ENCODE data around the gene FAM83C.

Gene FAM83C

DNA sequence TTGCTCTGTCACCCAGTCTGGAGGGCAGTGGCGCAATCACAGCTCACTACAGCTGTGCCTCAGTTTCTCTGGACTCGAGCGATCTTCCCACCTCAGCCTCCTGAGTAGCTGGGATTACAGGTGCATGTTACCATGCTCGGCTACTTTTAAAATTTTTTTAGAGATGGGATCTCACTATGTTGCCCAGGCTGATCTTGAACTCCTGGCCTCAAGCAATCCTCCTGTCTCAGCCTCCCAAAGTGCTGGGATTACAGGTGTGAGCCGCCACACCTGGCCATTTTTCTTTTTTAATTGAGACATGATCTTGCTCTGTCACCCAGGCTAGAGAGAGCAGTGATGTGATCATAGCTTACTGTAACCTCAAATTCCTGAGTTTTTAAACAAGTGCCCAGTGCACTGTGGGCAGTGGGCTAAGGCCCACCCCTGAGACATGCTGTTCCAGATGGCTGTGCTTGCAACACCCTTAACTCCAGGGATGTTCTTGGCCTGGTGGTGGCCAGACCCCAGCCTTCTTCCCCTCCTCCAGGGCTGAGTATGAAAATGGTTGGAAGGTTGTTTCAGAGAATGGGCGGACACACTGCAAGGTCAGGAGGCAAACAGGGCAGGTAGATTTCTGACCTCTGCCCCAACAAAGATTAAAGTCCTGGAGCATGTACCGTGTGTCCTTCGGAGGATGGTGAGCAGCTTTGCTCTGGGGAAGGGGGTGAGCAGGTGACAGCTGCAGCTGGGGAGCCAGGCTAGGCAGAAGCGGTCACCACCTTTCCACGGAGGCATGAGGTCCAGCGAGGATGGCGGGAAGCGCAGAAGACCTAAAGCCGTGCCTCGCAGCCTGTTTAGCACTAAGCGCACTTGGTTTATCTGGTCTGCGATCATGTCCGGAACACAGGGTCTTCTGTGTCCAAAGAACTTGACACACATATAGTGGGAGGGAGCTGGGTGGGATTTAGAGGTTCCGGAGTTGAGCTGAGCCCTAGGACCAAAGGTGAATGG, 1.4 kb upstream of the FAM83C start:
- TF ChIP-seq, protein P1, sequence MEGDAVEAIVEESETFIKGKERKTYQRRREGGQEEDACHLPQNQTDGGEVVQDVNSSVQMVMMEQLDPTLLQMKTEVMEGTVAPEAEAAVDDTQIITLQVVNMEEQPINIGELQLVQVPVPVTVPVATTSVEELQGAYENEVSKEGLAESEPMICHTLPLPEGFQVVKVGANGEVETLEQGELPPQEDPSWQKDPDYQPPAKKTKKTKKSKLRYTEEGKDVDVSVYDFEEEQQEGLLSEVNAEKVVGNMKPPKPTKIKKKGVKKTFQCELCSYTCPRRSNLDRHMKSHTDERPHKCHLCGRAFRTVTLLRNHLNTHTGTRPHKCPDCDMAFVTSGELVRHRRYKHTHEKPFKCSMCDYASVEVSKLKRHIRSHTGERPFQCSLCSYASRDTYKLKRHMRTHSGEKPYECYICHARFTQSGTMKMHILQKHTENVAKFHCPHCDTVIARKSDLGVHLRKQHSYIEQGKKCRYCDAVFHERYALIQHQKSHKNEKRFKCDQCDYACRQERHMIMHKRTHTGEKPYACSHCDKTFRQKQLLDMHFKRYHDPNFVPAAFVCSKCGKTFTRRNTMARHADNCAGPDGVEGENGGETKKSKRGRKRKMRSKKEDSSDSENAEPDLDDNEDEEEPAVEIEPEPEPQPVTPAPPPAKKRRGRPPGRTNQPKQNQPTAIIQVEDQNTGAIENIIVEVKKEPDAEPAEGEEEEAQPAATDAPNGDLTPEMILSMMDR (IDR thresholded peaks at IDR 0.05; ENCODE audit: low read depth, low read length, missing control alignments), result no peak
- H3K4me3 ChIP-seq (ENCODE audit: low read depth, low read length), result no peak overlapping the region
- no peak for DNase-seq (ENCODE audit: low read depth)

DNA sequence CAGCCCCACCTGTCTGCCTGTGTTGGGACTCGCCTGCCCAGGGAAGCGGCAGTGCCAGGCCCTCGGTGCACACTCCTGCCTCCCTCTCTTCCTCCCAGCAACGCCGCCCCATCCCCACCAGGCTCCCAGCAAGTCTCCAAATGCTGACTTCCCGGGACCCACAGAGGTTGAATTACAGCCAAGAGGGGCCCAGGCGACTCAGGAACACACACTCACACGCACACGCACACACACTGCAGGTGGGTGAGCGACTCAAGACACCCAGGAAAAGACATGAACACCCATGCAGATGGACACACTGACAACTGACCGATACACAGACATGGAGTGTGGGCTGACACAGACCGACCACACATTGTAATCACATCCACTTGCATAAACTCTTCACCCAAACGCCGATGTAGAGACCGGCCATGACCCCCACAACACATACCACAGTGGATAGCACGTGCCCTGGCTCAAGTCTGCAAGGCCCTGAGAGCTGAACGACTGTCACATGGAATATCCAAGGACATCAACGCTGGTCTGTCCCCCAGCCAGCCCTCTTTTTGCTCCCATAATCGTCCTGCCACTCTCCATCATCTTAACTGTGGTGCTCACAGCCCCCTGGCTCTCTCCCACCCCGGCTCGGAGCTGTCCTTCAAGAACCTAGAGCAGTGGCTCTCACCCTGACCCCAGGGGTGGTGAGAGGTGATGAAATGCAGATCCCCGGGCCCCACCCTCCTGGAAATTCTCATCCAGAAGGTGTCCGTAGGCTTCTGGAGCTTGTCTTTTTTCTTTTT, 470 bp upstream of the FAM83C start:
- TF ChIP-seq, protein P1 (IDR thresholded peaks at IDR 0.05; ENCODE audit: low read depth, low read length, missing control alignments), result no peak
- DNase-seq (ENCODE audit: low read depth), result no peak
- H3K4me3 ChIP-seq (ENCODE audit: low read depth, low read length), result no peak overlapping the region

DNA sequence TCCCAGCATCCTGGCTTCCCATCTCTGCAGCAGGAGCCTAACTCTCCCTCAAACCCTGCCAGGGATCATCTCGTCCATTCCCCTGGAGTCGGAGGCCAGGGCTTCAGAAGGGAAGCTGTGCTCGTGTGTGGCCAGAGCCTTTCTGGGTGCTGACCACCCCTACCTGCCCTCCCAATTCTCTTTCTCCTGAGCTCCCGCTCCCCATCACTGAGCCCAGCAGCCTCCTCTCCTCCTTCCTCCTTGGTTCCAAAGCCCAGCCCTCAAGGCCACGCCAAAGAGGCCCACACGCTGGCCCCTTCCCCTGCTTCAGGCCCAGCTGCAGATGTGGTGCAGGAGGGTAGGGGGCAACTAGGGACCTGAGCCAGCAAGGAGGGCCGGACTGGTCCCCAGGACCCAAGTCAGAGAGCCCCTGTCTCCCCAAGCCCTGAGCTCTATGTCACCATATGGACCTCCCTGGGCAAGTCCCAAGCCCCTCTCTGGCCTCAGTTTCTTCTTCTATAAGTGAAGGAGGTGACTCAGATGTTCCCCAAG, 1.3 kb downstream of the FAM83C start:
- TF ChIP-seq, protein P1 (IDR thresholded peaks at IDR 0.05; ENCODE audit: low read depth, low read length, missing control alignments), result no peak
- H3K4me3 ChIP-seq (ENCODE audit: low read depth, low read length), result no peak overlapping the region
- no peak for DNase-seq (ENCODE audit: low read depth)

DNA sequence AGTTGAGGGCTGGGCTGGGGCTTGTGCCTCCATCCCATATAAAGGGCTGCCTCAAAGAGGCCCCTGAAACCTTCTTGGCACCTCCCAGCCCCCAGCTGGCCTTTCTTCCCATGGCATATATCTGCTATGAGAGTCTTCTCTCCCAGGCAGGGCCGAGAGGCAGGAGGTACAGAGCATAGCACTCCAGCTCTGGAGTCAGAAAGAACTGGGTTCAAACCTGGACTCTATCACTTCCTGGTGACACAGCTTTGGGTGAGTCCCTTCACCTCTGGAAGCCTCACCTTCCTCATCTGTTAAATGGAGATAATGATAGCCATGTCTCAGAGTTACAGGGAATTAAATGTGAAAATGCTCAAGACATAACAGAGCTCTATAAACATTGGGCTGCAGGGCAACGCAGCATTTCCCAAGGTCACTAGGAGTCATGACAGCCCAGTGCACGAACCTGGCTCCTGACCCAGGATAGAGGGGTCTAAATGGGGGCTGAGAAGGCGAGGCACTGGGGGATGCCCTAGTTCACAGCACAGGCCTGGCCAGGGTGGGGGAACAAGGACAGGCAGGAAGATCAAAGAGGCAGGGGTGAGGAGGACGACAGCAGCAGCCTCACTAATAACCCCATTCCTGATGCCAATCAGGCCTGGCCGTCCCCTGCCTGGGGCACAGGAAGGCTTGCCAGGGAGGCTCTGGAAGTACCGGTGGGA, 1.9 kb downstream of the FAM83C start:
- no peak for DNase-seq (ENCODE audit: low read depth)
- H3K4me3 ChIP-seq (ENCODE audit: low read depth, low read length), result no peak overlapping the region
- TF ChIP-seq, protein P1 (IDR thresholded peaks at IDR 0.05; ENCODE audit: low read depth, low read length, missing control alignments), result no peak

DNA sequence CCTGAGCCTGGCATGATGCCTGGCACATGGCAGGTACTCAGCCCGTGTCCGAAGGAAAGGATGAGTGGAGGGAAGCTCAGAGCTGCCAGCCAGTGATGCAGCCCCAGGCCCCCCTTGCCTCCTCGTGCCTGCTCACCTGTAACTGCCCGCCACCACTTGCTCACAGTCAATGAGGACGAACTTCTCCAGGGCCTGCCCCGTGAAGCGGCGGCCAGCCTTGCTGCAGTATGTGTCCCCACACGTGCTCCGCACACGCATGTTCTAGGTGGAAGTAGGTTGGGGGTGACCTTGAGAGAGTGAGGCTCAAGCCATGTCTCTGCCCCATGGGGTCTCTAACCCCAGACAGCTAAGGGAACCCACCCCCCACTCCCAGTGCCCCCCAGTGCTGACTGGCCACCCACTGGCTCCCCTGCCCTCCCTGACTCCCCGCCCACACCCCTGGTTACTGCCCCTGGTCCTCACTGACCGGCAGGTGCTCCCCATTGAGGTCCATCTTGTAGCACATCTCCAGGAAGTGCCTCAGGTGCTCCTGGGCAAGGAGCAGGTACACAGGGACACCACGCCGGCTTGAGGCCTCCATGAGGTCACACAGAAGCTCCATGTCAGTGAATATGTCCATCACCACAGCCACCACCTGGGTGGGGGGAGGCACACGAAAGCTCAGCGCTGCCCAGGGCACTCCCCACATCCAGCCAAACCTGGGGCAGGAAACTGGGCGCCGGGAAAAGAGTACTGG, 3.7 kb downstream of the FAM83C start:
- no peak for DNase-seq (ENCODE audit: low read depth)
- TF ChIP-seq, protein P1 (IDR thresholded peaks at IDR 0.05; ENCODE audit: low read depth, low read length, missing control alignments), result no peak
- H3K4me3 ChIP-seq (ENCODE audit: low read depth, low read length), result no peak overlapping the region
